ENCODE data around the gene SOD3. TPM values are rescaled to one million over a fixed set of nuclear protein-coding genes. Genes with fewer than 3 reads are reported as not detected.

Gene SOD3
- total and polyA plus RNA-seq, 2 of the 4 experiments (the other 2 are of a cell fraction): 0.36 to 5.8 TPM

DNA sequence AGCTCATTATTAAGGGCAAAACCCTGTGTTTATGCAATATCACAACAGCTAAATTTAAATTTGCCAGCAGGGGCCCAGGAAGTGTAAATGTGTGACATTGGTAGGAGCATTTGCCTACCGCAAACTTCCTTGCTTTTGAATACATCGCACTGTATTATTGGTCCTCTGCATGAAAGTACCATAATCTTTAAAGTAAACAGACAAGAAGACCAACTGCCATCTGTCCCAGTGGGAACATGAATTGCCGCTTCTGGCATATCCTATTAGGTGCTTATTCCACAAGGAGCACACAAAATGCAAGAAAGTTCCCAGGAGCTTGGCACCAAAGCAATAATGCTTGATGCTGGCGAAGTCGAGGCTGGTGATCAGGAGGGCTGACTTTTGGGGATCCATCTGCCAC is 51.3 kb downstream of the SOD3 start:
- no peak overlapping the region for H4K5ac ChIP-seq (ENCODE audit: low read depth, low read length)
- no peak overlapping the region for H2BK20ac ChIP-seq (ENCODE audit: low read depth, low read length)
- H3K14ac ChIP-seq (replicated peaks; ENCODE audit: low read depth, low read length): no peak overlapping the region
- no peak overlapping the region for H3K4me3 ChIP-seq (ENCODE audit: insufficient read depth, low read depth, low read length)
- H3K4me2 ChIP-seq (ENCODE audit: low read depth, low read length): no peak overlapping the region
- H3K79me1 ChIP-seq (ENCODE audit: low read depth in 1 of 2, low read length in 2 of 2): peaks cover 0 to 8% of the 10 kb centered on the region in 2 experiments; a peak in 1 of 4 replicates
- intact Hi-C loops (cut with micrococcal nuclease): no loop called here
- H3K23ac ChIP-seq (ENCODE audit: low read depth, low read length): no peak overlapping the region
- CTCF ChIA-PET: interaction anchor here (1.3 kb wide), 1 partner anchor 15 kb away, joined by 3 read pairs; no protein-coding TSS in a partner anchor
- H3K9ac ChIP-seq (ENCODE audit: low read depth, low read length): no peak overlapping the region
- H2BK15ac ChIP-seq (ENCODE audit: low read depth, low read length): no peak overlapping the region
- in situ Hi-C loops (cut with MboI; ENCODE audit: low sequenced_read_pairs): no loop called here
- H3K9me3 ChIP-seq (ENCODE audit: control insufficient read depth, insufficient read depth, low read length): no peaks in the 10 kb centered on the region
- no peak overlapping the region for H2AK9ac ChIP-seq (replicated peaks; ENCODE audit: low read depth, low read length, poor library complexity)
- no peak overlapping the region for H4K91ac ChIP-seq (ENCODE audit: insufficient read depth, low read depth, low read length)
- H3K4me1 ChIP-seq (ENCODE audit: control insufficient read depth, insufficient read depth, low read length): peaks cover 12% of the 10 kb centered on the region
- H3K27me3 ChIP-seq (ENCODE audit: control insufficient read depth, insufficient read depth, low read length): no peaks in the 10 kb centered on the region
- dilution Hi-C loops (cut with HindIII; ENCODE audit: low sequenced_read_pairs, unreplicated experiment): no loop called here
- POLR2A ChIA-PET (ENCODE audit: unreplicated experiment): no interaction called here
- H2AK5ac ChIP-seq (ENCODE audit: low read depth, low read length): no peak overlapping the region
- peaks cover 13% of the 10 kb centered on the region for H3K9me1 ChIP-seq (ENCODE audit: insufficient read depth, low read length)
- BruUV-seq (replicated peaks): no TSS peak
- H3K36me3 ChIP-seq (ENCODE audit: control insufficient read depth, insufficient read depth, low read length): no peaks in the 10 kb centered on the region
- no peak overlapping the region for H3K18ac ChIP-seq (ENCODE audit: low read depth, low read length)
- H2AFZ ChIP-seq (replicated peaks; ENCODE audit: low read length, poor library complexity): no peak overlapping the region
- H2BK120ac ChIP-seq (ENCODE audit: low read depth, low read length): no peak overlapping the region
- H4K20me1 ChIP-seq (ENCODE audit: insufficient read depth, low read length): no peaks in the 10 kb centered on the region
- H4K8ac ChIP-seq (ENCODE audit: low read depth in 2 of 2, low read length in 2 of 2): no peak overlapping the region
- no peak for ATAC-seq (ENCODE audit: low read depth)
- H2BK5ac ChIP-seq (ENCODE audit: low read depth, low read length, poor library complexity, severe bottlenecking): no peak overlapping the region
- no peak for TF ChIP-seq RAD21 (IDR thresholded peaks at IDR 0.05; ENCODE audit: low read length)
- no peak for TF ChIP-seq RFX5 (IDR thresholded peaks at IDR 0.05; ENCODE audit: low read depth, low read length)
- TF ChIP-seq POLR2A (IDR thresholded peaks at IDR 0.05; ENCODE audit: low read depth, low read length): no peak
- no peak for TF ChIP-seq FOS (IDR thresholded peaks at IDR 0.05; ENCODE audit: low read depth, low read length)
- TF ChIP-seq BHLHE40 (IDR thresholded peaks at IDR 0.05; ENCODE audit: low read depth, low read length): no peak
- no peak for TF ChIP-seq CEBPB (IDR thresholded peaks at IDR 0.05; ENCODE audit: low read depth, low read length)
- TF ChIP-seq, protein P1, sequence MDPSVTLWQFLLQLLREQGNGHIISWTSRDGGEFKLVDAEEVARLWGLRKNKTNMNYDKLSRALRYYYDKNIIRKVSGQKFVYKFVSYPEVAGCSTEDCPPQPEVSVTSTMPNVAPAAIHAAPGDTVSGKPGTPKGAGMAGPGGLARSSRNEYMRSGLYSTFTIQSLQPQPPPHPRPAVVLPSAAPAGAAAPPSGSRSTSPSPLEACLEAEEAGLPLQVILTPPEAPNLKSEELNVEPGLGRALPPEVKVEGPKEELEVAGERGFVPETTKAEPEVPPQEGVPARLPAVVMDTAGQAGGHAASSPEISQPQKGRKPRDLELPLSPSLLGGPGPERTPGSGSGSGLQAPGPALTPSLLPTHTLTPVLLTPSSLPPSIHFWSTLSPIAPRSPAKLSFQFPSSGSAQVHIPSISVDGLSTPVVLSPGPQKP (IDR thresholded peaks at IDR 0.05; ENCODE audit: borderline replicate concordance, low read depth, low read length): no peak
- TF ChIP-seq, protein P2, sequence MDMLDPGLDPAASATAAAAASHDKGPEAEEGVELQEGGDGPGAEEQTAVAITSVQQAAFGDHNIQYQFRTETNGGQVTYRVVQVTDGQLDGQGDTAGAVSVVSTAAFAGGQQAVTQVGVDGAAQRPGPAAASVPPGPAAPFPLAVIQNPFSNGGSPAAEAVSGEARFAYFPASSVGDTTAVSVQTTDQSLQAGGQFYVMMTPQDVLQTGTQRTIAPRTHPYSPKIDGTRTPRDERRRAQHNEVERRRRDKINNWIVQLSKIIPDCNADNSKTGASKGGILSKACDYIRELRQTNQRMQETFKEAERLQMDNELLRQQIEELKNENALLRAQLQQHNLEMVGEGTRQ (IDR thresholded peaks at IDR 0.05; ENCODE audit: low read depth, low read length): no peak
- TF ChIP-seq MAFK (IDR thresholded peaks at IDR 0.05; ENCODE audit: low read depth, low read length): no peak
- no peak for TF ChIP-seq NFE2L2 (IDR thresholded peaks at IDR 0.05; ENCODE audit: low read depth, low read length)
- TF ChIP-seq RCOR1 (IDR thresholded peaks at IDR 0.05; ENCODE audit: insufficient replicate concordance, low read length): no peak
- 100% methylated on average over 3 of the region's 5 CpGs; no CpG with 5 or more reads in 1 of the 2 experiments for WGBS, 2 experiments (ENCODE audit: extremely low coverage in 2 of 2, insufficient read length in 1 of 2)
- H3K27ac ChIP-seq (ENCODE audit: insufficient read depth, low read length): no peak overlapping the region
- H3K56ac ChIP-seq (ENCODE audit: extremely low read depth, insufficient read depth, low read length): no peak overlapping the region
- no peak overlapping the region for H3K4ac ChIP-seq (ENCODE audit: low read depth, low read length)
- no peak for DNase-seq
